ENCODE data around the gene CAVIN2. TPM values are rescaled to one million over a fixed set of nuclear protein-coding genes. Genes with fewer than 3 reads are reported as not detected.
A peak's percentile ranks its signal among the peaks of the same experiment; 100 is the strongest.
"Not testable (repeated sequence)": the region's sequence is repeated elsewhere in the genome, so short reads cannot be mapped to it uniquely, and the experiment has no call there.

The CAVIN2 gene
- total RNA-seq, 1 experiment from 2014 or later = 10.2 TPM

DNA sequence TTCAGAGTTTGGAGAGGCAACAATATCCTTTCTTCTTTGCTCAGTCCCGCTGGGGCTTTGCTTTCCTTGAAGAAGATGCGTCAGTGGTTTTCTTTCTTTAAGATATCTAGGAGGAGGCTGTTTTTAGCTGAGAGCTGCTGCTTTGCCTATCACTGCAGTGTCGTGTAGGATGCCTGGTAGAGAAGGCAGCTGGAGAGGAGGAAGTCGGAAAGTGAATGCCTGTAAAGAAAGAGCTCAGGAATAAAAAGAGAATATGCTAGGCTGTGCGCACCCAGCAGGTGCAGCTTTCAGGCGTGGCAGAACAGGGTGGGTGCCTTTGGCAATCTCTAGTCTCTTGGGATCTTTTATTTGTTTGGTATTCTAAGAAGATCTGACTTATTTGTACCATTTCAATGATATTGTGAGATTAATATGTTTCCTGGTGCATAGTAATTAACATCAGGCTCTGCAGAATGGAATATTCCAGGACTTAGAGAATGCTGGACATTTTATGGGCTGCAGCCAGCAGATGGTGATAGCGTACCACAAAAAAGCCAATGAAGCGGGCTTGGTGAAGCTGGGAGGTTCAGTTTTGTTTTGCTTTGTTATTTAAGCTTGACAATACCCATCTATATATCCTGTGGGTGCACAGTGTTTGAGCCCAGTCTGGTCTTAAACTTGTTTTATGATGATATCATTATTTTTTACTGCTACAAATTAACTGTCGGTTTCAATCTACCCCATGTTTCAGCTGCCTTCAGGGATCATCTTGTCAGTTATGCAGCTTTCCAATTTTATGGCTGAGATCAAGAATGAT lies 34.9 kb downstream of the CAVIN2 start:
- Histone ChIP-seq H3K27me3 (no peaks in the 10 kb centered on the region; the same call in 1 of the 2 replicates), H3K36me3 (no peaks in the 10 kb centered on the region), H3K4me1 (peaks cover 16% of the 10 kb centered on the region), H3K27ac (peak overlapping the region; percentile 14), H3K4me3 (peak overlapping the region; percentile 11), H3K9me3 (replicated peaks) (no peaks in the 10 kb centered on the region)
- peak; percentile 86 to 98 for DNase-seq

DNA sequence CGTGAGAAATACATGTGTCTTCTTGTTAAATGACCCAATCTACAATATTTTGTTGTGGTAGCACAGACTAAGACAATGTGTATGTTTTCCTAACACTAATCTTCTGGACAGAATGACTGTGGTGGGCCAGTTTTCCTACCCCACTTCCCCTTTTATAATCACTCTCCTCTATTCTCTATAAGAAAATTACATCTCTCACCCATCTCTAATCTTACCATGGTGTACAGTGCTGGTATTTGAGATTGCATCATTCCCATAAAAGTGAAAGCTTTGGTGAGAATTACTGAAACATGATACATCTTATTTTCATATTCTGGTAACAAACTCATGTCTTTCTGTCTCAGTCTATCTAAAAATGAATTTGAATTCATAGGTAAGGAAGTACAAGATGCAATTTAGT lies 40.5 kb downstream of the CAVIN2 start:
- Histone ChIP-seq H3K27me3 (no peaks in the 10 kb centered on the region; the same call in 1 of the 2 replicates), H3K36me3 (no peaks in the 10 kb centered on the region), H3K4me3 (no peak overlapping the region), H3K4me1 (no peaks in the 10 kb centered on the region), H3K9me3 (replicated peaks) (no peaks in the 10 kb centered on the region), H3K27ac (no peak overlapping the region)
- DNase-seq = no peak

DNA sequence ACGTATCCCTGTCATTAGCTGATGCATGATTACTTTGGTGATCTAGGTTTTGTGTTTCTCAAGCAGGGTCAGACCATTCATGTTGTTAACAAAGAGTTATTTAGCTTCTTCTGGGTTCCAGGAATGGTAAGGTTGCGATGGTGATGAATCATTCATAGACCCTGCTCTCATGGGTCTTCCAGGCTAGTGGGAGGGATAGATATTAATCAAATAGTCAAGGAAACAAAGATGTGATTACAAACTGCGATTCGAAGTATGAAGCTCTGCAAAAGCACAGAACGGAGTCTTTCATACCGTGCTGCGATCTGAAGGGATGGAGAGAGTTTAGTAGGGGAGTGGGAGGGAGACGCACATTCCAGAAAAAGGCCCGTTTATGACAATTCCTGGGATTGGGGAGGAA lies 42.1 kb downstream of the CAVIN2 start:
- no peak for DNase-seq
- Histone ChIP-seq H3K9me3 (replicated peaks) (no peaks in the 10 kb centered on the region), H3K36me3 (no peaks in the 10 kb centered on the region), H3K4me1 (no peaks in the 10 kb centered on the region), H3K4me3 (no peak overlapping the region), H3K27me3 (no peaks in the 10 kb centered on the region; the same call in 1 of the 2 replicates), H3K27ac (no peak overlapping the region)

DNA sequence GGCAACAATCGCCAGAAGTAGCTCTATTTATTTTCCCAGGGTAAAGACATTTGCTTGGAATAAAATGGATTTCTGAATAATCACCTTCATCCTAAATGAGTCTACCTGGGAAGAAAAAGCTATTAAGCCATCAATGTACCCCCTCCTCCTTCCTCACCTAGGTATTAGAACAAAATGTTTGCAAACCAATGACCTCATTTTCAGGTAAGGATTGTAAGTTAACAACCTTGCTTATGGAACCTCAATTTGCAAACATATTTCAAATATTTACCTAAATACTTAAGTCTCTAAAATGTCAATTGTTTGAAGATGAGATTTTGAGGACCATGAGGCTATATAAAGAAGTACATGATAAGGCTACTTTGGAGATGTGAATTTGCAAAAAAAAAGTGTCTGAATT lies 43.9 kb downstream of the CAVIN2 start:
- Histone ChIP-seq H3K27me3 (no peaks in the 10 kb centered on the region; the same call in 1 of the 2 replicates), H3K27ac (no peak overlapping the region), H3K9me3 (replicated peaks) (no peaks in the 10 kb centered on the region), H3K36me3 (no peaks in the 10 kb centered on the region), H3K4me1 (no peaks in the 10 kb centered on the region), H3K4me3 (no peak overlapping the region)
- DNase-seq = no peak

DNA sequence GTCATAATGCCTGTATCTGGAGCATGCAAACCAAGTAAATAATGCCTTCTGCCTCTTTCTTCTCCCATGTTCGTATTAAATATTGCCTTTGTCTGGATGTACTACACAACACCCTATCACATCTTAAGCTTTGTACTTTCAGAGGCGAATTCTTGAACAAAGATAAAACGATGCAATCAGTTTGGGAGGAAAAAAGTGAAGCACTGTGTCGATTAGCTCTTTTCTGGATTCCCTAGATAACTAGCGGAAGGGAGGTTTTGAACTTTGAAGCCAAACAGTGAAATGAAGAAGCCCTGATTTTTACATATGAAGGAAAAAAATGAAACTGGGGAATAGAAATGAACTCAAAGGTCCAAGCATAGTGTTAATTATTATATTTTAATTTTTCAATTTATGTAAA lies 44.7 kb downstream of the CAVIN2 start:
- Histone ChIP-seq H3K27me3 (no peaks in the 10 kb centered on the region), H3K36me3 (no peaks in the 10 kb centered on the region), H3K4me3 (no peak overlapping the region), H3K27ac (no peak overlapping the region), H3K9me3 (replicated peaks) (no peaks in the 10 kb centered on the region), H3K4me1 (no peaks in the 10 kb centered on the region)
- no peak for DNase-seq

DNA sequence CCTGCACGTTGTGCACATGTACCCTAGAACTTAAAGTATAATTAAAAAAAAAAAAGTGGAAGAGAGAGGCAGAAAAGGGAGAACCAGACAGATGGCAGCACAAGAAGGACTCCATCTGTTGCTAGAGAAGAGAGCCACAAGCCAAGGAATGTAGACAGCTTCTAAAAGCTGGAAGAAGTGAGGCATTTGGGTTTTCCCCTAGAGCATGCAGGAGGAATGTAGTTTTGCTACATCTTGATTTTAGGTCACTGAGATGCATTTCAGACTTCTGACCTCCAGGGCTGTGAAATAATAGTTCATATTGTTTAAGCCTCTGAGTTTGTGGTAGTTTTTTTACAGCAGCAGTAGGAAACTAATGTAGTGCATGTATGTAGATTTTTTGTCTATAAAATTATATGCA lies 46.0 kb downstream of the CAVIN2 start:
- Histone ChIP-seq H3K9me3 (replicated peaks) (no peaks in the 10 kb centered on the region), H3K27me3 (no peaks in the 10 kb centered on the region), H3K4me1 (no peaks in the 10 kb centered on the region), H3K27ac (no peak overlapping the region), H3K36me3 (no peaks in the 10 kb centered on the region), H3K4me3 (no peak overlapping the region)
- no peak for DNase-seq

DNA sequence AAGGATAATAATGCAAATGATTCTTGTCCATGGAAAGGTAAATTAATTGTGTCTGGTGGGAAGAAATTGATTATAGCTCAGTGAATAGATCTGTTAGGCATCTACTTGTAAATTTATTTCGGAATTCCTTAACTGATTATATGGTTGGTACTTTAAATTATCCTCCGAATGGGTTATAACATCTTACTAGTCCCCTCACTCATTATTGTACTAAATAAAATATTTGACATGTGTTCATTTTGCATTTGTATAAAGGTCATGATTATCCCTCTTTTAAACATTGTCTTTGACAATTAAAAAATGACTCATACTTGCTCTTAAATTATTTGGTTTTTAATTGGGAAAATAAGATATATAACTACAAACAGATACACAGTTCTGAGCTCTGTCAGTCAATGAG lies 47.4 kb downstream of the CAVIN2 start:
- Histone ChIP-seq H3K27me3 (no peaks in the 10 kb centered on the region), H3K4me1 (no peaks in the 10 kb centered on the region), H3K27ac (no peak overlapping the region), H3K9me3 (replicated peaks) (no peaks in the 10 kb centered on the region), H3K36me3 (no peaks in the 10 kb centered on the region), H3K4me3 (no peak overlapping the region)
- no peak for DNase-seq

DNA sequence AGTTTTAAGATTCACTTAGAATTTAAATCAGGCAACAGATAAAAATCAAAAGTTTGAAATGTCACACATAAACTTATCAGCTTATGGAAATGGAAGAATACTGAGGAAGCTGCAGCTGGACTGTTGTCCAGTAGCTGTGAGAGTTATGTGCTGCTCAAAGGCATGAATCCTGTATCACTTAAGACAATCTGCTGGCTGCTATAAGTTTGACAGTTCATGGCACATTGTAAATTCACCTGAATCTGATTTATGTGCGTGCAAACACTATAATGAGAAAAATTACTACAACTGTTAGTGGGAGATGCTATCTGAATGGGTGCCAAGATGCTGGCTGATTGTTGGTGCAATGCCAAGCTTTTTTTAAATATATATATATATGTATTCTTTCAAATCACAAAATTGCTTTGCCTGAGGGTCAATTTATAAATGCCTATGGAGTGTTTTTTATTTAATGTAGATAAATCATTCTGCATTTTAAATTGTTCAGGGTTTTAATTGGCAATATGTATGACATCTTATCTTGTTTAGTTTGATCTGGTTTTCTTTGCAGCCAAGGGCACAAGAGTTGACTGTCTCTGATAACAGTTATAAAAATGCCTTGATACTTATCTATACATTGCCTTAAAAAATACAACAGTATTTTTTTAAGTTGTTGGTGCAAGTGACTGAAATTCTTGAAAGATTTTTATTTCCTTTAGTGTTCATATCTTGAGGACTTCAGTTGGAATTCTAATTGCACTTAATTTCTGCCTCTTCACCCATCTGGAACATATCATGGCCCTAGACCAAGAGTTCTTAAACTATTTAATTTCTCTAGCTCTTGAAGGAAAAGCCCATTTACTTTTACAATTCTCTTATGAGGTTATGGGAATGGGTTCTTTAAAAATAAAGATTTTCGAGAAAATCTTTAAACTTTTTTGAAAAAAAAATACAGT lies 48.7 kb downstream of the CAVIN2 start:
- Histone ChIP-seq H3K36me3 (no peaks in the 10 kb centered on the region), H3K27ac (no peak overlapping the region), H3K27me3 (no peaks in the 10 kb centered on the region), H3K4me1 (no peaks in the 10 kb centered on the region), H3K9me3 (replicated peaks) (no peaks in the 10 kb centered on the region), H3K4me3 (no peak overlapping the region)
- no peak for DNase-seq

DNA sequence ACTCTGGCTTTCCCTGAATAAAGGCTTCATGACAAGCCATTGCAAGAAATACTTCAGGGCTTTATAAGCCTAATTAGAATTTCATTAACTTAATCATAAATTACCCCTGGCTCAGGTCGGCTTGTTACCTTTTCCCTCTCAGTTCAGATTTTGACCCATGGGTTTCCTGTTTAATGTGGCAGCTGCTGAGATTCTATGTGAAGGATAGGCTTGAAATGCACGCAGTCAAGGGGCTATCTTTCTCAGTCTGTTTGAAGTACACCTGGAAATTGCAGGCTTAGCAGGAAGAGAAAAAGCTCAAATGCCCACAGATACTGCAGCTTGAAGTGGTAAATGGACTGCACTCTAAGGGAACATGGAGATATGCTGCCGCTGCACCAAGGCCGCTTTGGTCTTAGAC lies 49.4 kb downstream of the CAVIN2 start:
- H3K4me3 ChIP-seq = no peak overlapping the region
- DNase-seq = no peak

DNA sequence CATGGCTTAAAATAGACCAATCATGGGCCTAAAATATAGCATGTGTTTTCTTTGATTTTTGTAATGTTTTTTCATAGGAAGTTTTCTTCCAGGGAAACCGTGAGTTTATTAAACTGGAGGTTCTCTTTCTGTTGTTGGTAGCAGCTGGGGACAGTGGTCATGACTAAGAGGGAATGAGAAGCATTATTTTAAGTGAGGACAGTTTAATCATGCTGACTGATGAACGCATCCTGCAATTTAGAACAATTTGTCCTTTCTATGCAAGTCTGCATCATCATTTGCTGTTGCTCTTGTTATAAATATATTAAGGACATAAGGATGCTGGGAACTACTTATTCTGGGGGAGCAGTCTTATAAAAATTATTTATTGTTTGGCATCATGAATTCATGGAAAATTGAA lies 51.2 kb downstream of the CAVIN2 start:
- H3K27me3 ChIP-seq = no peaks in the 10 kb centered on the region
- no peaks in the 10 kb centered on the region for H3K36me3 ChIP-seq
- DNase-seq = no peak
- no peaks in the 10 kb centered on the region for H3K9me3 ChIP-seq (replicated peaks)
- no peak overlapping the region for H3K4me3 ChIP-seq
- H3K4me1 ChIP-seq = no peaks in the 10 kb centered on the region
- H3K27ac ChIP-seq = no peak overlapping the region

More for the DNA sequence above, 49.4 kb downstream of the CAVIN2 start:
- no peaks in the 10 kb centered on the region for H3K36me3 ChIP-seq
- H3K9me3 ChIP-seq (replicated peaks) = no peaks in the 10 kb centered on the region
- no peaks in the 10 kb centered on the region for H3K4me1 ChIP-seq
- H3K27me3 ChIP-seq = no peaks in the 10 kb centered on the region
- no peak overlapping the region for H3K27ac ChIP-seq

DNA sequence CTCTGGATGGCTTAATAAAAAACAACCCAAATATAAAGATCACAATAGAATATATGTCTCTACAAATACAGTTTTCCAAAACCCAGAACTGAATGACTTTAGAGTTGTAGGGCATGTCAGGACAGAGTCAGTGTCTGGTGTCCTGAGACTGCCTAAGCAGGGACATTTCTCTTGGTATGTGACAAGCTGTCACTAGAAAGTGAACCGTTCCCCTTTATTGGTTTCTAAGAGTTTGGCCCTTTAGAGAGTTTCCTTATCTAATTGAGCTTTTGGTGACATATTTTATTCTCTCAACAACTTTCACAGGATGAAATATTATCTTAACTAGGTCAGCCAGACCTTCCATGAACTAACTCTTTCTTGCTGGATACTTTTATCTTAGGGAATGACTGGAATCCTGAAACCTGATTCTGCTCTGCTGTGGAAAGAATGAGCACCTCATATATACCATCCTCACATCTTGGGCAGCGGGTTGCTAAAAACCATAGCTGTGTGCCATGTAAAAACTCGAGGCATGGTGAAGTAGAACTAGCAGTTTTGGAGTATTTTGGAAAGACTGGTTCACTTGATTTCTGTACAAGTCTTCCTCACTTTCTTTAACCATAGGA lies 54.8 kb downstream of the CAVIN2 start:
- Histone ChIP-seq H3K4me1 (no peaks in the 10 kb centered on the region), H3K36me3 (no peaks in the 10 kb centered on the region), H3K4me3 (no peak overlapping the region), H3K9me3 (replicated peaks) (no peaks in the 10 kb centered on the region), H3K27me3 (no peaks in the 10 kb centered on the region), H3K27ac (no peak overlapping the region)
- no peak for DNase-seq

DNA sequence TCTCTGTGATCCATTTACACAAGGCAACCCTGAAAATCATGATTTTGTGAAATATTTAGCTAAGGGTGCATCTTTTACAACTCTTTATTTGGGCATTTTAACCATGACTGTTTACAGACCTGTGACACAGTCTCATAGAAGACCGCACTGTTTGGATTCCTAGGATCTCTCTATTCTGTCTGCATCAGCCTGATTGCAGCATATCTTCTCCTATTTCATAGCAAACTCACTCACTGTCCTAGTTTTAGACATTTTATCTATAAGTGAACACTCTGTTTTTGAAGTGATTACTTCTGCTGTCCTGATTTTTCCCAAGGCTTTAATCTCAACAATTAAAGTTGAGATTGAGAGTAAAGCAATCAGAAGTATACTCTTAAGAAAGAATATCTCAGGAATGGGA lies 56.2 kb downstream of the CAVIN2 start:
- H3K4me1 ChIP-seq = no peaks in the 10 kb centered on the region
- no peaks in the 10 kb centered on the region for H3K9me3 ChIP-seq (replicated peaks)
- no peak overlapping the region for H3K4me3 ChIP-seq
- DNase-seq = no peak
- no peak overlapping the region for H3K27ac ChIP-seq
- no peaks in the 10 kb centered on the region for H3K27me3 ChIP-seq
- no peaks in the 10 kb centered on the region for H3K36me3 ChIP-seq

DNA sequence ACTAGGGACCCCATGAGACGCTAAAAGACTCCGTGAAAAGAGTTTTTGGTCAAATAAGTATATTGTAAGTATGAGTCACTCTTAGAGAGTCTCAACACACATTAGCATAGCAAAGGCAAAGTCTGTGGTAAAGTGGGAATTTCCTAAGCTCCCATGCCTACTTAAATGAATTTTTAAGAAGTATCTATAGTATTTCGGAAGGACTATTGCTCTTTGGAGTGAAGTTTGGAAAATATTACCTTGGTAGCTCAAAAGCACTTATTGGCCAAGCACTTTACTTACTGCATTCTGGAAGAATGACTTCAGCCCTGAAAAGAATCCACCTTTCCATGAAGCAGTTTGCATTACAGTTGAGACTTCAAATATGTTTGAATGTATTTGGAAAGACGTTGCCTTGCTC lies 57.1 kb downstream of the CAVIN2 start:
- Histone ChIP-seq H3K27me3 (no peaks in the 10 kb centered on the region), H3K4me1 (no peaks in the 10 kb centered on the region), H3K36me3 (no peaks in the 10 kb centered on the region), H3K4me3 (no peak overlapping the region), H3K9me3 (replicated peaks) (no peaks in the 10 kb centered on the region), H3K27ac (no peak overlapping the region)
- DNase-seq = no peak

DNA sequence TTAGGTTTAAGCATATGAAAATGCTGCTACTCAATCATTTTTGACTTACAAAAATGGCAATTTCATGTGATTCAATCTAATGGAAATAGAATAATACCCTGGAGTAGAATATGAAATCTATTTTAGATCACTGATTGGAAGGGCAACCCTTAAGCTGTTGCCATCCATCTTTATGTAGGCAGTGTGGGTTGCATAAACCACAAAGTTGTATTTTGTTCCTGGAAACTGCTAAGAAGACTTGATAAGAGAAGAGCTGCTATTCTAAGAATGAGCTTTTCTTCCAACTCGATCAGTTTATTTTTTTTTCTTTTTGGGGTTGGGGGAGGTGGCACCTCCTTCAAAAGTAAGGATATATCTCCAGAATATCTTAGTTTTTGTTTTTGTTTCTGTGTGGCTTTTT lies 60.2 kb downstream of the CAVIN2 start:
- H3K36me3 ChIP-seq = no peaks in the 10 kb centered on the region
- H3K27ac ChIP-seq = no peak overlapping the region
- H3K4me1 ChIP-seq = no peaks in the 10 kb centered on the region
- H3K27me3 ChIP-seq = no peaks in the 10 kb centered on the region
- no peak overlapping the region for H3K4me3 ChIP-seq
- H3K9me3 ChIP-seq (replicated peaks) = no peaks in the 10 kb centered on the region
- DNase-seq = no peak

DNA sequence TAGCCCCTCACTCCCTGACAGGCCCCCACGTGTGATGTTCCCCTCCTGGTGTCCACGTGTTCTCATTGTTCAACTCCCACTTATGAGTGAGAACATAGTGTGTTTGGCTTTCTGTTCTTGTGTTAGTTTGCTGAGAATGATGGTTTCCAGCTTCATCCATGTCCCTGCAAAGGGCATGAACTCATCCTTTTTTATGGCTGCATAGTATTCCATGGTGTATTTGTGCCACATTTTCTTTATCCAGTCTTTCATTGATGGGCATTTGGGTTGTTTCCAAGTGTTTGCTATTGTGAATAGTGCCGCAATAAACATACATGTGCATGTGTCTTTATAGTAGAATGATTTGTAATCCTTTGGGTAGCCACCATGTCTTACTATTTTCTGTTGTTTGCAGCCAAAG lies 61.2 kb downstream of the CAVIN2 start:
- H3K27ac ChIP-seq; H3K9me3 ChIP-seq (replicated peaks); DNase-seq; H3K4me3 ChIP-seq; H3K27me3 ChIP-seq; H3K4me1 ChIP-seq; H3K36me3 ChIP-seq: not testable (repeated sequence)

All from SJCRH30 (cell line).